NCI-H2227 (cell line): ENCODE results near the gene COG5.
"Not testable (repeated sequence)": the region's sequence is repeated elsewhere in the genome, so short reads cannot be mapped to it uniquely, and the experiment has no call there.

Experiments
- DNase-seq: peaks from one replicate; lab custom pipeline; 2025; ENCODE audit not compliant: unreplicated experiment; lab: John Stamatoyannopoulos, UW

Gene COG5

DNA sequence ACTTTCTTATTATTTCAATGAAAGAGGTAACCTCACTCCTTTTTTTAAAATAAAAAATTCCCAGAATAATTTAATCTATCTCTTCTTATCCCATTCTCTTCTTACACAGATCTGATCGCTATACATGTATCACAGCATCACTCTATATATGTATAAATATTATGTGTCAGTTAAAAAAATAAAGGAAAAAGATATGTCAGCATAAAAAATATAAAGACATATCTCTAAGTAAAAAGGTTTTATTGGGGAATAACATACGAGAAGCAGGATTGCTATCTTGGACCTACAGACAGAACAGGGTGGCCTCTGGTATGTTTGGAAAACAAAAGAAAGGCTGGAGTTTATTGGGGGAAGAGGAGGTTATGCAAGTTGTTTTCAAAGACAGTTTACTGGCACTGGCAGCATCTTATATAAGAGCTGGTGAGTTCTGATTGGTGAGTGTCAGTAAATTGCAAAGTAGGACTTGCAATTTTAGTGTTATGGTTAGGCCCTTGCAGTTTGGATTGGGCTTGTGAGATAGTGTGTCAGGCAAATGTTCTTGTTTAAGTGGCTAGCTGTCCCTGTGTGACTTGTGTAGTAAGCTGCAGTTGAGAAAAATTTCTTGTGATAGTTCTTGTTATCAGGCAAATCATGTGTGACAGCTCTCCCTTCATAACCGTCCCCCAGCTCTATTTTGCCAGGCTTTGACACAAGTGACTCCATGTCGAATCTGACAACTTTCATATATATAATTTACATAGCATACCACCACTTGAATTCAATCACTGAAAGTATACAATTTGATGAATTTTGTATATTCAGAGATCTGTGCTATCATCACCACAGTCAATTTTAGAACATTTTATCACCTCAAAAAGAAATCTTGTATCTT lies 276.7 kb downstream of the COG5 start:
- no peak for DNase-seq

DNA sequence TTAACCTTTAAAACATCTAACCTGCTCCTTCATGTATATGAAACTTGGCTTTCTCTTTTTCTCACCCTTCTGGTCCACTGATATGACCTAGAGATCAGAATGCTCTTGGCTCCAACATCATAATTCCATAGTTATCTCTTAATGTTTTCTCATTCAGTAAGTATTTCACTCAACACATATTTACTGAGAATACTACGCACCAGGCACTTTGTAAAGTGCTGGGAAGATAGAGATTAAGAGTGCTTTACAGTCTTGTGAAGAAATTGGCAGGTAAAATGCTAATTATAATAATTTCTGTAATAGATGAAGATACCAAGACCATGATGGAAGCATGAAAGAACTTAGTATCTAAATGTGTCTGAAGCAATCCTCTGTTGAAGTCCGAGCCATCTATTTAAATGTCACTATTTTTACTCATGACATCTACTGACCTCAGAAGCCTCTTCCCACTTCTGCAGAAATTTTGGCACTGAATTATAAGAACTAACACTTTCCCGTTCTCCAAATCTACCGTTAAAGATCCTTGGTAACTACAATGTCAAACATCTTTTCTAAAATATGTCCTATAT lies 278.7 kb downstream of the COG5 start:
- DNase-seq, result no peak

DNA sequence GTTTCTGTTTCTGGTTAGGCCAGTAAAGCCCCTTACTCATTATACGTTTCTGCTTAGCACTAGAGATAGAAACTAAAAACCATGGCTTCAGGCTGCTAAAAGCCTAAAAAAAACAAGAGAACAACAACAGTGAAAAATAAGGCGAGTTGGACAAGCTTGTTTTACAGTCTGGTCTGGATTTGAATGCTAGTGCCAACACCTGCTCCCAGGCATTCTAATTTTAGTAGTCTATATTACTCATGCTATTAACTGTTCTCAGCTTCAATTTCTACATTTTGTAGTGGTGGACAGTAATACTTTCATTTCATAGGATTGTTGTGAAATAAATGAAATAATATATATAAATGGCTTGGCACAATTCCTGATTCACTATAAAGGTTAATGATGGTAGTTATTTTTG lies 286.4 kb downstream of the COG5 start:
- DNase-seq, result no peak

DNA sequence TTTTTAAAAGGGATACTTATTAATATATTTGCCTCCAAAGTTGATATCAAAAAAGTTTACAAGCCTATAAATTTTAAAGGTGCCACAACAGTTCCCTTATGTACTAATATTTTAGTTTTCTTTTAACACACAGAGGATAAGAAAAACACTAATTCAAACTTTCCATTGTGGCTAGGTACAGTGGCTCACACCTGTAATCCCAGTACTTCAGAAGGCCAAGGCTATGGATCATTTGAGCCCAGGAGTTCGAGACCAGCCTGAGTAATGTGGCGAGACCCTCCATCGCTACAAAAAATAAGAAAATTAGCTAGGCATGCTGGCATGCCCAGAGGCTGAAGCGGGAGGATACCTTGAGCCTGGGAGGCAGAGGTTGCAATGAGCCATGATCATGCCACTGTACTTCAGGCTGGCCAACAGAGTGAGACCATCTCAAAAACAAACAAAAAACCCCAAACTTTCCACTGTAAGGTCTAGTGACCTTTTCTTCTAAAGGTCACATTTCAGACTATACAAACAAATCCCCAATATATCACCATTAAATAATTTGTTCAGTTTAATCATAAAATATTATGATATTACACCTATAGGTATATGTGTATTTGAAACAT lies 287.4 kb downstream of the COG5 start:
- DNase-seq, result no peak

DNA sequence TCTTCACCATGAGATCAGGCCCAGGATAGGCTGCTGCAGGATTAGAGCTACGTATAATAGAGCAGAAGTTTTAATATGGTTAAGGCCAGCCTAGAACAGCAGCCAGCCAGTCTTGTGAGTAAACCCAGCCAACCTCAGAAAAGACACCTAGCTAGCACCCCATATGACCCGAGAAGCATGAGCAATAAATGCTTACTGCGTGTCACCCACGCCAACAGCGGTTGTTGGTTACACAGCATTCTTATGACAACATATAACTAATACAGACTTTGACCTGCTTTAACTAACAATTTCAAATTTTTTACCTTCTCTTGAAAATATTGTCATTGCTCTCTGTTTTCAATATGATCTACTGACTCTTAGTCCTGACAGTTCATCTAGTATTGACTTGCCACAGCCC lies 289.2 kb downstream of the COG5 start:
- no peak for DNase-seq

DNA sequence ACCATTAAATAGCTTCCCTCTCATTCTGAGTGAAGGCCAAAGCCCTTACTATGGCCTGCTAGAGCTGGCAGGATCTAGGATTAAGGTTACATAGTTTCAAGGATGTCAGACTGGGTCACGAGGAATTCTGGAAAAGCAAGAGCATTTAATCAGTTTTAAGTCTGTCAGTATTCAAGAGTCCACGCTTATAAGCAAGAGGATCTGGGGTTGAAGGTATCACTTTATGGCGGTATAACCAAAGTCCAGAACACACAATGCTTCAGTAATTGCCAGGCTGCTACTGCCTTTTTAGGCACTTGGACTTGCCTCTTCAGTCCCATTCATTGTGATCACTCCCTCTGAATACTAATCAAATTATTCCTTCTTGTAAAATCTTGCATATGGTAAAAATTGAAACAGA lies 293.9 kb downstream of the COG5 start:
- DNase-seq, result no peak

DNA sequence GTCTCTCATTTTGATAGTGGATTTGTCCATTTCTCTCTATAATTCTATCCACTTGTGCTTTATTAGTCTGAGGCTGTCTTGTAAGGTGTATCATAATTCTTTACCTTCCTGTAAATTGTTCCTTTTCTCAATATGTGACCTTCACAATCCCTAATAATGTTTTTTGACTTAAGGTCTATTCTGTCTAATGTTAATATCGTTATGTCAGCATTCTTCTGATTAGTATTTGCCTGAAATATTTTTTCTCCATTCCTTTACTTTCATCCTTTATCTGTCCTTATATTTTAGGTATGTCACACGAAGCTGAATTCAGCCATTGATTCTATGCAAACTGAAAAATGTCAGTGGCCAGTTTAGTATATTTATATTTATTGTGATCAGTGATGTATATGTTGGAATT lies 295.1 kb downstream of the COG5 start:
- no peak for DNase-seq

DNA sequence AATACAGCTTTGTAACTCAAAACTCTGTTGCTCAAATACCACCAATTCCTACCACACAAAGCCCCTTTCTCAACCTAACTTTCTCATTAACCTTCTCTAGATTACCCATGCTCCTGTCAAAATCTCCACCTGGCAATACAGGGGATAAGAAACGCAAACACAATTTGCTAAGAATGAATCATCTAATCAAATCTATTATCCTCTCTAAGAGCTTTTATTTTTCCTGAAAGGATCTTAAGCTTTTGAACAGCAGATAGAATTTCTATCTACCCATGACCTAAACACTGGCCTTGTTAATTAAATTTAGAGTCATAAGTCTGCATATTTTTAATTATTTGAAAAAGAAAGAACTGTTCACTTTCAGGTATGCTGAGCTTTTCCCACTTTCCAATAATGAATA lies 296.6 kb downstream of the COG5 start:
- no peak for DNase-seq

DNA sequence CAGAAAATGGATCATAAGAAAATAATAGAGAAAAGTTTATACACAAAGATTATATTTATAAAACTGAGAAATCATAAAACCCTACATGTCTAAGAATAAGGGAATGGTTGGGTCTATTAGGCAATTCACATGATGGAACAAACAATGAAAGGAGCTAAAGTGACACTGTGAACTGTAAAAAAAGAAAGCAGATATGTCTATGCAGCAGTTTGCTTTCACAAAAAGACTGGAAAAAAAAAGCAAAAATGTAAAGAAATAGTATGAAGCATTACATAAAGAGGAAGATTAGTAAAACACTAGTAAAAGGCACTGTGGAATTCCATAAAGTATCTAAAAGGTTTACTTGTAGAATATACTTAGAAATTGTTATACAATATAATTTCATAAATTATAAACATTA lies 299.0 kb downstream of the COG5 start:
- DNase-seq, result no peak

DNA sequence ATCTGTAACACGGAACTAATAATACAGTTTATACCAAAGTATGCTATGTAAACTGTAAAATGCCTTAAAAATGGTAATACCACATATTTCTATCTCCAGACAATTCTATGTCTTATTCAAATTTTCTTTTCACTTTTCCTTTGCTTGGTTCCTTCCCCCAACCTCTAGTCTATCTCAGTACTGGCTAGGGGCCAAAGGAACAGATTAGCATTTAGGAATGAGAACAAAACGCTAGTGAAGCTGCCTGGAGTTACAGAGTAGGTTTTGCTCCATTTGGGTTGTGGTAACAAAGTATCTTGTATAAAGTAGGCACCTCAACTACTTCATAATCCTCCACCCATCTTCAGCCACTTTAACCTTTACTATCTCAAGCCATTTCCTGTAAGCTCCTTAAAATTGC lies 300.9 kb downstream of the COG5 start:
- no peak for DNase-seq

DNA sequence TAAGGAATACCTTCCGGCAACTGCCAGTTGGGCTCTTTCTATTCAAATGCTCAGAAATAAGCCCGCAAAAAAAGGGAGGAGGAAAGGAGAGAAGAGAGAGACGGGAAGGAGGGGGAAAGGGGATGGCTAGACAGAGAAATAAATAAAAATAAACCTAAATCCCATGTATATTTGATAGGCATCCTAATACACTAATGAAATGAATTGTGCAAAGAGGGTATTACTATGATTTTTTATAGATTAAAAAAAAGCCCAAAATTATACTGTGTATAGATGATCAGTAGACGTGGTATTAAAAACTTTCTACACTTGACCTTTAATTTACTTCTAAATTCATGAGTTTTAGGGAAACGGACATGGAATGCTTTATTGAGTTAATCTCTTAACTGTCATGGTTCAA lies 305.0 kb downstream of the COG5 start:
- no peak for DNase-seq

DNA sequence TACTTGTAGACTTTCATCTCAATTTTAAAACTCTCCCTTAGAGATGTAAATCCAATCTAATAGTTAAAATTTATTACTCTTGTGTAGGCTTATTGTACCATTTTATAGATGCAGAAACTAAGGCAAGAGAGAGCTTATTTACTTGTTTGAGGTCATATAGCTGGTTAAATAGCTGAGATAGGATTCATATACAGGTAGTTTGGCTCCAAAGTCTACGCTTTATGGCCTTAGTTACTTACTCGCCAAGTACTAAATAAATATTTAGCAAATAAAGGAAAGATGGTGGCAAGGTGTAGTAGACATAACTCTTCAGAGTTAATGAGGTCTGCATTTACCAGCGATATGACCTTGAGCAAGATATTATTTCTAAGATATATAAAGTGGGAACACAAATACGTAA lies 308.1 kb downstream of the COG5 start:
- DNase-seq, result no peak

DNA sequence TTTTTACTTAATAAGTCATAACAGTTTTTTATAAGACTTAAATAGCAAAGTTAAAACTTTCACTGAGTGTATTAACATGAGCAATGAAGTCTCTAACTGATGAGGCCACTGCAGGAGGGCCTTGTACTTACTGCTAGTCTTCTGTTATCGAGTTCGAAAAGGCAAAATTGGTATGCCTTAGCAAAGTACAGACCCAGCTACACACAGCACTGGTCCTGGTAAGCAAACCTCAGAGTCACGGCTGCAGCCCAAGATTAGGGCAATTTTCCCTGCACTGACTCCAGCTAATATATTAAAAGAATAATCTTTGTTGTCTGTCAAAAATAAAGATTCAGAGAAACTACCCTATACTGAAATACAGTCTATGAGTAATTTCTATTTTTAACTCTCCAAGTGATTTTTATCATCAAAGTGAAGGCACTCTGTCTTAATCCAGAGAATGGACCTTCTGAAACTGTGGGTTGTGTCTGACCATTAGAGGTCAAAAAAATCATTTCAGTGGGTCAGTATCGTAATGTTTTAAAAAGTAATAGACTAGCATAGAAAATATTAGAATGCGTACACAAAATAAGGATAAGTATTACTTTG lies 309.2 kb downstream of the COG5 start:
- no peak for DNase-seq

DNA sequence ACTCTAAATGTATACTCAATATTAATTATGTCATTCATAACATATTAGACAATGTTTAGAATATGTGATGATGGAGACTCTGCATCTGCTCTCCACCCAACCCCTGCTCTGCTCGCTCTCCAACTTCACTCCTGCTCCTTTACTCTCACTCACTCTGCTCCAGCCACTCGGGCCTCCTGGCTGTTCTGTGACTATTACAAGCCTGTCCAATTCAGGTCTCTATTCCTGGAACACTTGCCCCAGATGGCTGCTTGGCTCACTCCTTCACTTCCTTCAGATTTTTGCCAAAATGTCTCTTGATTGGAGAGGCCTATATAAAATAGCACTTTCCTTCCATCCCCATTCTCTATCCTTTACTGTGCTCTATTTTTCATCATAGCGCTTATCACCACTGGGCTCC lies 310.1 kb downstream of the COG5 start:
- DNase-seq, result no peak

DNA sequence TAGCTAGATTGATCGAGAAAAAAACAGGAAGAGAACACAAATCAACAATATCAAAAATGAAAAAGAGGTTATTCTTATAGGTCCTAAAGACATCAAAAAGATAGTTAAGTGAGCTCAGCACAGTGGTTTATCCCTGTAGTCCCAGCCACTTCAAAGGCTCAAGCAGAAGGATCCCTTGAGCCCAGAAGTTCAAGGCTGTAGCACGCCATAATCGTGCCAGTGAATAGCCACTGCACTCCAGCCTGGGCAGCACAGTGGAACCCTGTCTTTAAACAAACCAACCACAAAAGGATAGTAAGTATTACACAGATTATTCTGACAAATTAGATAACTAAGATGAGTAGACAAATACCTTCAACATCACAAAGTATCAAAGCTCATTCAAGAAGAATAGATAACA lies 311.8 kb downstream of the COG5 start:
- DNase-seq, result no peak

DNA sequence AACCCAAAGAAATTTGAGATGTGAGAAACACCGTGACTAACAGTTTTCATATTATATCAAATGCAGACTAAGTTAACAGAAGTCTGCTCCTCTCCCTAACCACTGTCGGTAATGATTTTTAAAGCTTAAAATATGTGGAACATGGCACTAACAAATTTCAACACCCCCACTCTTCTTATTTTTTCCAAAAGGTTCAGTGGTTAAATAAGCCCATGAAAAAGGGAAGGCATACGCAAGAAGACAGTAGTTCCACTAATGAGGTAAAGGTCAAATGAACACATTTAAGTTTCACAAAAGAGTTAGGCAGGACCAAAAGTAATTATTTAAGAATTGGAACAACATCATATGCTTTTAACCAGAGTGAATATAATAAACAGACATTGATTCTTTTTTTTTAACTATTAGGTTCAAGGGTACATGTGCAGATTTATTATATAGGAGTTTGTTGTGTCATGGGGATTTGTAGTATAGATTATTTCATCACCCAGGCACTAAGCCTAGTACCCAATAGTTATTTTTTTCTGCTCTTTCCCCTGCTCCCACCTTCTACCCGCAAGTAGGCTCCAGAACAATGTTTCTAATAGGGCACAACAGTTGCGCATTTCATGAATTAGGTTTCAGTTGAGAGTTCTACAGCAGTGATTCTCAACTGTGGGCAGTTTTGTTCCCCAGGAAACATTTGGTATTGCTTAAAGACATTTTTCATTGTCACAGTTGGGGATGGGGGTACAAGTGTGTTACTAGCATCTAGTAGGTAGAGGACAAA lies 315.0 kb downstream of the COG5 start:
- no peak for DNase-seq

DNA sequence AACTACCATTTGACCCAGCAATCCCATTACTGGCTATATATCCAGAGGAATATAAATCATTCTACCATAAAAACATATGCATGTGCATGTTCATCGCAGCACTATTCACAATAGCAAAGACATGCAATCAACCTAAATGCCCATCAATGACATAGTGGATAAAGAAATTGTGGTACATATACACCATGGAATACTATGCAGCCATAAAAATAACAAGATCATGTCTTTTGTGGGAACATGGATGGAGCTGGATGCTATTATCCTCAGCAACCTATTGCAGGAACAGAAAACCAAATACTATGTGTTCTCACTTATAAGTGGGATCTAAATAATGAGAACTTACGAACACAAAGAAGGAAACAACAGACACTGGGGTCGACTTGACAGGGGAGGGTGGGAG lies 316.9 kb downstream of the COG5 start:
- DNase-seq, result not testable (repeated sequence)

DNA sequence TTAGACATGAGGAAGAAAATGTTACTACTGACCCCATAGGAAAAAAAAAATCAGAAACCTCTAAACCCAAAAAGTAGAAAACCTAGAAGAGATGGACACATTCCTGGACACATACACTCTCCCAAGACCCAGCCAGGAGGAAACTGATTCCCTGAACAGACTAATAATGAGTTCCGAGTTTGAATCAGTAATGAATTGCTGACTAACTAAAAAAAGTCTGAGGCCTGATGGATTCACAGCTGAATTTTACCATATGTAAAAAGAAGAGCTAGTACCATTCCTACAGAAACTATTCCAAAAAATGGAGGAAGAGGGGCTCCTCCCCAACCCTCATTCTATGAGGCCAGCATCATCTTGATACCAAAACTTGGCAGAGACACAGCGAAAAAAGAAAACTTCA lies 319.1 kb downstream of the COG5 start:
- no peak for DNase-seq

DNA sequence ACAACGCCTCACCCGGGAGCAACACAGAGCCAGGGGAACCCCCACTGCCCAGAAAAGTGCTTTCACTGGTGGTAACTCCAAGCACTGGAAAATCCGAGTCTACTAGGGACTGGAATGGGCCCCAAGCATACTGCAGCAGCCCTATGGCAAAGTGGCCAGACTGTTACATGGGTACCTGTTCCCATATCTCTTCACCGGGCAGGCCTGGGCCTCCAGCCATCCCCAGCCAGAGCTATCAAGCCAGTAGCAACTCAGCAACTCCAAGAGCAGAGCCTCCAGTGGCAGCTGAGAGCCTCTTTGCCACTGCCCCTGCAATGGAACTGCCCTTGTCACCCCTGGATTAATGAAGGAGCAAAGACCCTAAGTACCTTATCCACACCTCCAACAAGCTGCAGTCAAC lies 321.5 kb downstream of the COG5 start:
- no peak for DNase-seq

DNA sequence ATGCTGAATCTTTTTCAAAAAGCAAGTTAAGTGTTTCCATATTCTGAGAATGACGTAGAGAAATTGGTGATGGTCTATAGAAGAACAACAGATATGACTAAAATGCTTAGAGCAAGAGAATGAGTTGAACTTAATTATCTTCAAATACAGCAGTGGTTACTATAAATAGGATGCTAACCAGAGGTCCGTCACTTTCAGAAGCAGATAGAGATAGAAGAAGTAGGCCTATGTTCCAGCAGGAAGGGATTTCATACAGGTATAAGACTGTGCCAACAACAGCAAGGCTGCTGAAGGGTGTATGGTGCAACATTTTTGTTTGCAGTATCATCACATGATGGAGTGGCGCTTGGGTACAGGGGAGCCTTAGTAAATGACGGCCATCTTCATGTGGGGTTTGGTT lies 326.3 kb downstream of the COG5 start:
- no peak for DNase-seq

DNA sequence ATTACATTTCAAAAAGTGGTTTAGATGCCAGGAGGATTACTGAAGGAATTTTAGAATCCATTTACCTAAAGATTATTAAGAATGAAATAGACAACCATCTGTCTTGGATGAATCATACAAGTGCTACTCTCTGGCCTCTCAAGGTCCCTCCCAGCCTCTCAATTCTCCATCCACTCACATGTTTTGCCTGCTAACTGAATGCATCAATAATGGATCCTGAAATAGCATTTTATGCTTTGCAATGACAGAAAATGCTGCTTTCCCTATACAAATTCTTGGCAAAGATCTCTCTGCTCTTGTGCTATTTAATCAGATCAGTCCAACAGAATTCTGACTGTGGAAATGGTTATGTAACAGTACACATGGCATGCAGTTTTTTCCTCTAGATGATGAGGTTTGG lies 326.9 kb downstream of the COG5 start:
- DNase-seq, result no peak
